H7 (cell line): ENCODE measurements around the gene REEP6. TPM values are rescaled to one million over a fixed set of nuclear protein-coding genes. Genes with fewer than 3 reads are reported as not detected.
"Not testable (repeated sequence)": the region's sequence is repeated elsewhere in the genome, so short reads cannot be mapped to it uniquely, and the experiment has no call there.

ENCODE experiments used
- DNase-seq: peaks from one replicate; pipeline ENCODE4 v3.0.0; 2012
- H3K27me3 ChIP-seq: 2 replicates; pipeline ENCODE4 v1.6.0; 2011; ENCODE audit warnings: mild to moderate bottlenecking, low read length; ENCODE audit not compliant: control insufficient read depth, insufficient read depth
- H3K36me3 ChIP-seq: replicated peaks from 2 replicates; pipeline ENCODE4 v1.5.1; 2011; ENCODE audit warnings: low read length; ENCODE audit not compliant: control insufficient read depth, insufficient read depth
- H3K4me3 ChIP-seq: 2 replicates; pipeline ENCODE4 v1.5.1; 2011; ENCODE audit warnings: low read depth, mild to moderate bottlenecking, control low read depth, low read length, moderate library complexity; ENCODE audit not compliant: insufficient read depth
- total RNA-seq: library from RNA; depleted of rRNA; stranded (reverse); fragments of >200 nt; shearing (Covaris generic); gene quantifications from 2 replicates; pipeline ENCODE4 v1.2.3, GENCODE V29; 2014; rRNA removed

REEP6 gene
- total RNA-seq, 1 experiment from 2014 or later: 4.5 TPM

DNA sequence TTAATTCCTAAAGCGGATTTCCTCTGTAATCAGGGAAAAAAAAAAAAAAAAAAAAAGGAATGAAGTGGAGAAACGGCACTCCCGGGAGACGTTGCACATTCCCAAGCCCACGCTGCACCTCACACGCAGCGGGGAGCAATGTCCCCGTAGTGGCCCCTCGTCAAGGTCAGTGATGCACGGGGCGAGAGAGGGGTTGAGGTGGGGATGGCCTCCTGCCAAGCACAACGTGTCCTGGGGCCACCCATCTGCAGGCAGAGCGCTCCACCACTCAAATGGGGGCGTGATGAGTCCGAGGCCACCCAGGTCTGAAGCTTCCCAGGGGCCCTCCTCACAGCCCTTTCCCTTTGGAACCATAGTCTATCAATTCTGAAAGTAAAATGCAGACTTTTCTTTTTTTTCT is 48.0 kb downstream of the REEP6 start:
- peaks cover 2% of the 10 kb centered on the region; the same call in 1 of the 2 replicates for H3K27me3 ChIP-seq
- no peak for DNase-seq
- H3K4me3 ChIP-seq: no peak overlapping the region
- no peaks in the 10 kb centered on the region for H3K36me3 ChIP-seq

DNA sequence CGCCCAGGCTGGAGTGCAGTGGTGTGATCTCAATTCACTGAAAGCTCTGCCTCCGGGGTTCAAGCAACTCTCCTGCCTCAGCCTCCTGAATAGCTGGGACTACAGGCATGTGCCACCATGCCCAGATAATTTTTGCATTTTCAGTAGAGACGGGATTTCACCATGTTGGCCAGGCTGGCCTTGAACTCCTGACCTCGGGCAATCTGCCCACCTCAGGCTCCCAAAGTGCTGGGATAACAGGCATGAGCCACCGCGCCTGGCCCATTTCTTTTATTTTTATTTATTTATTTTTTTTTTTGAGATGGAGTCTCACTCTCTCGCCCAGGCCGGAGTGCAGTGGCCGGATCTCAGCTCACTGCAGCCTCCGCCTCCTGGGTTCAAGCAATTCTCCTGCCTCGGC is 48.8 kb downstream of the REEP6 start:
- H3K27me3 ChIP-seq, H3K4me3 ChIP-seq, DNase-seq, H3K36me3 ChIP-seq: not testable (repeated sequence)

DNA sequence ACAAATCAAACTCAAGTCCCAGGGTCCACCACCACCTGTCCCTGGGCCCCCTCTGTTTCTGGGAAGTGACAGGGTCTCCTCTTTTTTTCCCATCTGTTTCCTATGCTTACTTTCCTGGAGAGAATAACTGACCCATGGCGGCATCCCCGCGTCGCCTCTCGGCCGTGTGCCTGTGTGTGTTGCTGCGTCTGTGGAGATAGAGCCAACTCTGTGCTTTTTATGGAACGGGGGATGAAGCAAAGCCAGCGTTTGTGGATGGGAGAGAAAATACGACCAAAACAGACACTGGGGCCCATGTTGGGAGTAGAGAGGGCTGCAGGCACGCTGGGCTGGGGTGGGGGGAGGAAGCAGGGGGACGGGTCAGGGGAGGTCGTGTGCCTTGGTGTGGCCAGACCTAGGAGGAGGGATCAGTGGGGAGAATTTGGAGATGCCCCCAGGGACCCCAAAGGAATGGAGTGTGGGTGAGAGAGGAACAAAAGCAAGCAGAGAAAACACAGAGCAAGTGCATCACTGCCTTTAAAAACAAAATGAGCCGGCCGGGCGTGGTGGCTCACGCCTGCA is 49.5 kb downstream of the REEP6 start:
- H3K27me3 ChIP-seq: peaks cover 2% of the 10 kb centered on the region; the same call in 1 of the 2 replicates
- DNase-seq: peak; percentile 66
- peak overlapping the region; percentile 21 for H3K4me3 ChIP-seq
- no peaks in the 10 kb centered on the region for H3K36me3 ChIP-seq

Other genes starting within 250 kb of the REEP6 start
- 44.7 and 53.1 TPM in 2 replicates for gene ATP5F1D, start 249.4 kb upstream of the REEP6 start, total RNA-seq
- 35.1 and 50.3 TPM in 2 replicates for gene MIDN, start 242.6 kb upstream of the REEP6 start, total RNA-seq
- 219 and 221 TPM in 2 replicates for gene CIRBP, start 221.8 kb upstream of the REEP6 start, total RNA-seq
- 78.0 and 83.1 TPM in 2 replicates for gene FAM174C, start 215.7 kb upstream of the REEP6 start, total RNA-seq
- gene EFNA2, start 205.3 kb upstream of the REEP6 start, total RNA-seq: 12.4 and 20.2 TPM in 2 replicates
- gene NDUFS7, start 107.3 kb upstream of the REEP6 start, total RNA-seq: 125 and 140 TPM in 2 replicates
- 12.3 and 31.6 TPM in 2 replicates for gene GAMT, start 89.6 kb upstream of the REEP6 start, total RNA-seq
- 196 and 198 TPM in 2 replicates for gene DAZAP1, start 83.6 kb upstream of the REEP6 start, total RNA-seq
- gene RPS15, start 52.8 kb upstream of the REEP6 start, total RNA-seq: 1,494 and 1,693 TPM in 2 replicates
- 0.11 and 0.31 TPM in 2 replicates for gene APC2, start 41.1 kb upstream of the REEP6 start, total RNA-seq
- 57.2 and 75.3 TPM in 2 replicates for gene C19orf25, start 12.0 kb upstream of the REEP6 start, total RNA-seq
- 5.5 and 9.6 TPM in 2 replicates for gene PCSK4, start 831 bp upstream of the REEP6 start, total RNA-seq
- gene ADAMTSL5, start 21.8 kb downstream of the REEP6 start, total RNA-seq: 0.21 and 0.52 TPM in 2 replicates
- 0.14 and 0.18 TPM in 2 replicates for gene PLK5, start 32.9 kb downstream of the REEP6 start, total RNA-seq
- 107 and 117 TPM in 2 replicates for gene MEX3D, start 77.1 kb downstream of the REEP6 start, total RNA-seq
- gene MBD3, start 101.7 kb downstream of the REEP6 start, total RNA-seq: 105 and 114 TPM in 2 replicates
- gene UQCR11, start 114.3 kb downstream of the REEP6 start, total RNA-seq: 103 and 111 TPM in 2 replicates
- gene TCF3, start 161.4 kb downstream of the REEP6 start, total RNA-seq: 277 and 293 TPM in 2 replicates